Stimulated activated CD4-positive, alpha-beta T cell treated with anti-CD3 and anti-CD28 coated beads, Interleukin-12 subunit alpha, Interleukin-12 subunit beta, amount 100 ng/mL, for 4 hours (primary cell): Measurements from ENCODE around the gene HLCS.

Experiments used
- DNase-seq: peaks from one replicate; pipeline ENCODE4 v3.0.0-alpha.2; 2020

Gene HLCS

GRCh38 chr21:36803816-36804439, 162.5 kb downstream of the HLCS start:
- DNase-seq: no peak

DNA sequence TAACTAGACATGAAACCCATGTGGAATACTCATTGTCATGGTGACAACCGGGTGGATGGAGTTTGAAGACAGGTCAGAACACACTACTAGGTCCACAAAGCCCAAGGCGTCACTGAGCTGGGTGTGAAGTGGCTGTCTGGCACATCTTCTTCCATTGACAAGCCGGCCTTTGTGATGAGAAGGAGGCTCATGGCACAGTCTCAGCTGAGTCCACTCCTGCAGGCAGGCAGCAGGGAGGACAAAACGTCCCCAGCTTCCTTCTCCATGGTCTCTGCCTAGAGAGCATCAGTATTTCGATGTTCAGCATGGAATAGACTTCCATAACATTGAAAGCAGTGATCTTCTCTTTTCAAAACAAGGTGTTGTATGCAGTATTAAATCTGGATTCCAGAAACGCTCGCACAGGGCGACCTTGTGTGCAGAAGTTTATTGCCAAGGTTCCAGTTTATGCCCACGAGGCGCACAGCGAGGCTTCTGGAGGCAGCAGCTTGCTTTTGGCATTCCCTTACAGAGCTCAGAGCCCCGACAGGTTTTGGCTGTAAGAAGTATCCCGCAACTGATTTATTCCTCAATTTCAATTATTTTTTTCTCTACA, 163.3 kb downstream of the HLCS start:
- DNase-seq: no peak

- DNase-seq: no peak
These were observed 165.7 kb downstream of the HLCS start for GRCh38 chr21:36800734-36801133.

DNA sequence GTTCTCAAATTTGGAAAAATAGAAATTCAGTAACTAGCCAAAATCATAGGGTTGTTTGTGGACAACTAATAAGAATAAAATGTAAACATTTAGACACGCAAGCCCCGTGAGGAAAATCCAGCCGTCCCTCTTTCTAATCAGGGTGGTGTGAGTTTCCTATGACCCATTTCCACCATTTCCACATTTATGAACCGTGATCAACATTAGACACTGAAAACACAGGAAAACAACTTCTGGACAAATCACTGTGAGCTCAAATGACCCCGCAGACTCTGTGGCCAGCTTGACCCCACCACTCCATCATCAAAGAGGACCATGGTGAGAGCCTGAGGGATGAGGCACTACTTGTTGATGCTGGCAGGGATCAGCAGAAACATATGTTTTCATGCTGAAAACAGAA, 166.6 kb downstream of the HLCS start:
- no peak for DNase-seq

DNA sequence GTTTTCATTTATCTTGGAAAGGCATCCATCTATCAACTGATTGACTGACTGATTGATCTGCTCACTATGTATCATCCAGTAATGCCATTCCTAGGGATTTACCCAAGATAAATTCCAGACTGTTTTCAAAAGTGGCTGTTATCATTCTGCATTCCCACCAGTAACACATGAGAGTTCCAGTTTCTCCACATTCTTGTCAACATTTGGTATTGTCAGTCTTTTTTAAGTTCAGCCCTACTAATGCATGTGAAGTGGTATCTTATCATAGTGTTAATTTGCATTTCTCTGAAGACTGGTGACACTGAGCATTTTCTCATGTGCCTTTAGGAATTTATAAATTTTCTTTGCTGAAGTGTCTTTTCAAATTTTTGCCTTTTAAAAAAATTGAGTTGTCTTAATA, 168.0 kb downstream of the HLCS start:
- no peak for DNase-seq

DNA sequence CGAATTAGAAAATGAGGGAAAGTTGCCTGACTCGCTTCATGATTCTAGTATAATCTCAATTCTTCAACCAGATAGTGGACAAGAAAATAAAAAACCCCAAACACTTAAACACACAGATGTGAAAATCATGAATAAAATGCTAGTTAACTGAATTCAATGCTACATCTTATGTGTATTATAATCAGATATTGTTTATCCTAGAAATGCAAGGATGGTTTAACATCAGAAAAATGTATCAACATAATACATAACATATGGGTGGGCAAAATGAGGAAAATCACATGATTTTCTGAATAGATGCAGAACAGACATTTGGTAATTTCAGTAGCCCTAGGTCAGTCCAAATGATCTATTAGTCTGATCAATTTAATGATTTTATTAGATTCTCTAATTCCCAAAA, 170.4 kb downstream of the HLCS start:
- no peak for DNase-seq

- DNase-seq: no peak
These were observed 173.9 kb downstream of the HLCS start for GRCh38 chr21:36792505-36792967.

- no peak for DNase-seq
These were observed 174.6 kb downstream of the HLCS start for GRCh38 chr21:36791695-36792470.

DNA sequence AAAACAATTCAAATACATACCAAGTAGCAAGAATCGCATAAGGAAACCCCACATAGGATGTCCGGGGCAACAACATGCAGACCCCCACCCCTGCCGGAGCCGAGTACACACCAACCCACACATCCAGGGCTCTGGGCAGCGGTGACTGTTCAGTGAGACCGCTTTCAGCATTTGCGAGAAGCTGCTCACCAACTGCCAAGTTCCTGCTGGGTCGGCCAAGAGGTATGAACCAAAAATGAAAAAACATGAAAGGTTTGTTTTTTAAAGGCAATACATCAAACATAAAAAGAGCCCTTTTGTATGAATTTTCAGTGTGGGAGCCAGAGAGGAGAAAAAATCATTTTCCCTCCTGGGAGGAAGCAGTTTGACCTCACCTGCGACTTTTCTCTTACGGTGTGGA, 175.3 kb downstream of the HLCS start:
- no peak for DNase-seq

GRCh38 chr21:36790616-36791015, 175.9 kb downstream of the HLCS start:
- DNase-seq: no peak

DNA sequence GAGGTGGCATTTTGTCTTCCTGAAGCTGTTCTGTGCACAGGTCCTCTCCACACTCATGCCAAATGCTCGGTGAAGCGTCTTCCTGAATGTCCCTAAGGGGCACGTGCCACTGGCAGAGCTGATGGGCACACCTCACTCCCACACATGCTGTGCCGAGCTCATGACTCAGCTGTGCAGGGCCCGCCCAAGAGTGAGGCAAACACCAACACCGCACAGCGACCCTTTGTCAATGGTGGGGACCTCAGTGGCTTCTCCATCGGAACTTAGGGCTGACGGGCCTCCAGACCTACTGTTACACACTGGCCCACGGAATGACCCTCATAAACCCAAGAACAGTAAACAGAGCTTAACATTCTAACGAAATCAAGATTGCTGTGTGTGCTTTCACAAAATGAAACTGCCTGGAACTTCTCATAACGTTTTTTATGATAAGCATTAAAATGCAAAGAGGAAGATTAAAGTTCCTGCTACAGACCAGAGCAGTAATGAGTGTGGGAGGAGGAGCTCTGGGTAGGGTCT, 178.3 kb downstream of the HLCS start:
- DNase-seq: no peak

- no peak for DNase-seq
These were observed 180.3 kb downstream of the HLCS start for GRCh38 chr21:36786186-36786585.

GRCh38 chr21:36785615-36786014, 180.9 kb downstream of the HLCS start:
- DNase-seq: no peak

GRCh38 chr21:36784947-36785346, 181.5 kb downstream of the HLCS start:
- no peak for DNase-seq

DNA sequence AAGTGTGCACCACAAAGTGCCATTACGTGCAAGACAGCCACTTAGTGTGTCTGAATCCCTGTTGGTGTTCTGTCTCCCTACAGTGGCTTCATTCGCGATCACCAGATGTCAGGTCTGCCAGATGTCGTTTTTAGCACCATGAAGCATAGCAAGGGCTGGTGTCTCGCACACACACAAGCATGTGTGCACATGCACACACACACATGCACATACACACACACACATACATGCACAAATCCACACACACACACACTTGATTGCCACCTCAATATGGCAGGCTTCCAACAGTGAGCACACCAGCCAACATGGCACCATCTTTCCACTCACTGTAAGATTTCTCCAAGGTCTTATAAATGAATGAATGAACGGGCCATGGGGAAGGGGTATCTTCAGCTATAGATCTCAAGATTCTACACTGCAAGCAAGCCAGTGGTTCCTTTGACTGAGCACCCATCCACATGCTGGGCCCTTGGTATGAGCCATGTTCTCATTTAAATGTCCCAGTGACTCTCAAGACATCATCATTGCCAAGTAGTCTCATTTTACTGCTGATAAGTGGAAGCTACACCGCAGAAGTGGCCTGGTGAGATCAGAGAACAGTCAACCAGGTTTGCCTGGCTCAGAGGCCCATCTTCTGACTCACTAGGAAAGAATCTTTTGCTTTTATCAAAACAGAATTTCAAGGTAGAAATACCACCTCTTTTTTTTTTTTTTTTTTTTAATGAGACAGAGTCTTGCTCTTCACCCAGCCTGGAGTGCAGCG, 182.7 kb downstream of the HLCS start:
- DNase-seq: no peak

GRCh38 chr21:36780861-36781260, 185.6 kb downstream of the HLCS start:
- DNase-seq: no peak

DNA sequence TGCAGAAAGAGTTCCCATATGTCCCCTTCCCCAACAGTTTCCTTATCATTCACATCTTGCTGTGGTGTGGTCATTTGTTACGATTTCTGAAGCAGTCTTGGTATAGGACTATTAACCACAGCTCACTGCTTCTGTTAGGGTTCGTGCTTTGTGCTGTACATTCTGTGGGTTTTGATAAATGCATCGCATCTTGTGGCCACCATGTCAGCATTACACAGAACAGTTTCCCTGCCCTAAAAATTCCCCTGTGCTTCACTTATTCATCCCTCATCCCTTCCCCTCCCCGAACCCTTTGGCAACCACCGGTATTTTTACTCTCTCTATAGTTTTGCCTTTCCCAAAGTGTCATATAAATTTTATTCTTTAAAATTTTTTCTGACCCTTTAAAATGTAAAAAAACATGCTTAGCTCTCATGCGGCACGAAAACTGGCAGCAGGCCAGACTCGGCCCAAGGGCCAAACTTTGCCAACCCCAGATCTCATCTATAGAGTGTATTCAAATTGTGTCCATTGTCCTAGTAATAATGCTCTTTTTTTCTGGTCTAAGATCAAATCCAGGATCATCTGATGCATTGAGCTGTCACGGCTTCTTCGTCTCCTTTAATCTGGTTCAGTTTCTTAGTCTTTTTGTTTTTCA, 189.4 kb downstream of the HLCS start:
- no peak for DNase-seq

GRCh38 chr21:36773995-36774394, 192.5 kb downstream of the HLCS start:
- DNase-seq: no peak

- no peak for DNase-seq
These were observed 193.4 kb downstream of the HLCS start for GRCh38 chr21:36773117-36773516.

DNA sequence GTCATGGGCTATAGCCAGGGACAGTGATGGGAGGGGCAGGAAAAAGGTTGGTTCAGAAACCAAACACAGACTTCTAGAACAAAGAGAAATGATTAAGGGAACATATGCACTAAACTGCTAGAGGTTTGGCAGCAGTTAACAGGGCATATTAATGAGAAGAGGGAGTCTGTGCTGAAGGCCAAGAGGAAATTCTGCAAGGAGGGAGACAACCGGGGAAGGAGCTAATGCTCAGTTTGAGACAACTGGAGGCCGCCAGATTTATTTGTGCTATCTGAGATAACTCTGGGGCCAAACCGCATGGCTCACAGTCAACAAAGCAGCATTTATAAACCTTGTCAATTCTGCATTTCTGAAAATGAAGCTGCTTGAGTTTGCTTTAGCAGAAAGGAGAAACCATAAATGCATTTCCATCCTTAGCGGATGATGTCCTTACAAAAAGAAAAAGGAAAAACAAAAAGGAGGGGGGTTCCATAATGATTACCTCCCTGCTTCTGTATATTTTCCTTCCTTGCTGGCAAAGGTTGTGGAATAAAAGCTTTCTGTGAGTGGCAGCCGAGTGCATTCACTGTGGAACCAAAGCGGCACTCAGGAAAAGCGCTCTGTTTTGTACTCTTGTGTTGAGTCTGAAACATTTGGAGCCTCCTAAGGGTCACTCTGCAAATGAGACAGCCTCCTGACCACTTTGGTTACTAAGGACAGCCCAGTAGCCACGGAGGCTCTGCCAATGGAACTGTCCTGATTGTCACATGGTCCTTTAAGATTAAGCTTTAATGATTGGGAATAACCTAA, 197.2 kb downstream of the HLCS start:
- no peak for DNase-seq

- DNase-seq: no peak
These were observed 198.0 kb downstream of the HLCS start for GRCh38 chr21:36768496-36768895.

GRCh38 chr21:36767096-36767495, 199.4 kb downstream of the HLCS start:
- no peak for DNase-seq
